HG02840 (cell line): ENCODE measurements around the gene DNAJB8.

Experiments
- ATAC-seq: cut with Tn5 transposase; IDR thresholded peaks from one replicate; pipeline ENCODE4 v1.9.1; 2021; ENCODE audit warnings: mild to moderate bottlenecking, moderate library complexity, moderate number of reproducible peaks; ENCODE audit not compliant: unreplicated experiment, low FRiP score

The DNAJB8 gene

GRCh38 chr3:128415773-128416577 lies 50.7 kb downstream of the DNAJB8 start:
- ATAC-seq, result no peak

GRCh38 chr3:128415200-128415772 lies 51.4 kb downstream of the DNAJB8 start:
- ATAC-seq, result no peak

DNA sequence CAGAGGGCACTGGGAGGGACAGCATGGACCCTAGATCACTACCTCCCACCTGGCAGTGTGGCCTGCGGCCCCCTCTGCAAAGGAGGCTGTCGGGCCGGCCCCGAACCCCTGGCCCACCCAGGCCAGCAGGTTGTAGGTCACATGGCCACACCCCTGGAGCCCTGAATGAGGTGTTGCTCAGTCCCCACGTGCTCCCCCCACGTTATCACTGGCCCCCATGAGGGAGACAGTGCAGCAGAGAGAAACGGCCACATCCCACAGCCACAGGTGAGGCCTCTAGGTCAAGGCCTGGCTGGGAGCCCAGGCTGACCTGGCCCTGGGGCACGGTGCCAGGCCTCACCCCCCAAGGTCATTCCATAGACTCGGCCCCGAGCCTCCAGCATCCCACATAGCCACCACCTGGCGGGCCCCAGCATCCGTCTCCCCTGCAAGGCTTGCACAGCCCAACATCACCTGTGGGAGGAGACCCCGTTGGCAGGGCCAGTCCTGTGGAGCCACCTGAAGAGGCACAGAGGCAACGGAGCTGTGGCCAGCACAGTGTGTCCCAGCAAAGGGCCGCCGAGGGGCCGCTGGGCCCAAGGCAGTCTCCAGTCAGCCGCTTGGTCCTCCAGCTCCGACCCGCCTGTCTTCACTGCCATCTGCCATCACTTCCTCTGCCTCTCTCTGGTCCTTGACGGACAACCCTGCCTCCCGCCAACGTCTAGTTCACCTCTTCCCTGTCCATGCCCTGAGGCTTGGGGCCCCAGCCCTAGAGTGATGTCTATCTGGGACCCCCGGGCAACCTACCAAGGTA lies 53.1 kb downstream of the DNAJB8 start:
- ATAC-seq, result no peak

- ATAC-seq, result no peak
Observed at GRCh38 chr3:128413003-128413370, 53.7 kb downstream of the DNAJB8 start.
